ENCODE results near the gene POLG2.

The POLG2 gene

GRCh38 chr17:64531955-64532371 is 35.1 kb upstream of the POLG2 start:
- peaks cover 58 to 97% of the 10 kb centered on the region in 2 donors for H3K36me3 ChIP-seq (ENCODE audit: control insufficient read depth in 1 of 2, insufficient read depth in 2 of 2, low read length in 2 of 2)
- no peaks in the 10 kb centered on the region for H3K27me3 ChIP-seq (ENCODE audit: control insufficient read depth in 1 of 2, insufficient read depth in 2 of 2, low read length in 2 of 2)
- H3K4me3 ChIP-seq (ENCODE audit: low read depth in 1 of 2, low read length in 2 of 2): no peak overlapping the region
- H3K9ac ChIP-seq (ENCODE audit: low read depth in 1 of 2, low read length in 2 of 2): no peak overlapping the region
- no peaks in the 10 kb centered on the region for H3K9me3 ChIP-seq (ENCODE audit: control insufficient read depth in 1 of 2, low read length in 2 of 2)
- no peaks in the 10 kb centered on the region for H3K4me1 ChIP-seq (ENCODE audit: control insufficient read depth in 1 of 2, insufficient read depth in 2 of 2, low read length in 2 of 2)
- H3K27ac ChIP-seq (ENCODE audit: low read depth, low read length): no peak overlapping the region

- Histone ChIP-seq H3K27me3 (ENCODE audit: control insufficient read depth in 1 of 2, insufficient read depth in 2 of 2, low read length in 2 of 2) (no peaks in the 10 kb centered on the region), H3K4me1 (ENCODE audit: control insufficient read depth in 1 of 2, insufficient read depth in 2 of 2, low read length in 2 of 2) (no peaks in the 10 kb centered on the region), H3K27ac (ENCODE audit: low read depth, low read length) (no peak overlapping the region), H3K4me3 (ENCODE audit: low read depth in 1 of 2, low read length in 2 of 2) (no peak overlapping the region), H3K9me3 (ENCODE audit: control insufficient read depth in 1 of 2, low read length in 2 of 2) (no peaks in the 10 kb centered on the region), H3K36me3 (ENCODE audit: control insufficient read depth in 1 of 2, insufficient read depth in 2 of 2, low read length in 2 of 2) (peaks cover 62 to 90% of the 10 kb centered on the region in 2 donors), H3K9ac (ENCODE audit: low read depth in 1 of 2, low read length in 2 of 2) (no peak overlapping the region)
Measured at GRCh38 chr17:64529221-64529620, 32.4 kb upstream of the POLG2 start.

GRCh38 chr17:64527914-64528313 is 31.1 kb upstream of the POLG2 start:
- peaks cover 56 to 88% of the 10 kb centered on the region in 2 donors for H3K36me3 ChIP-seq (ENCODE audit: control insufficient read depth in 1 of 2, insufficient read depth in 2 of 2, low read length in 2 of 2)
- H3K4me3 ChIP-seq (ENCODE audit: low read depth in 1 of 2, low read length in 2 of 2): no peak overlapping the region
- H3K9ac ChIP-seq (ENCODE audit: low read depth in 1 of 2, low read length in 2 of 2): no peak overlapping the region
- no peaks in the 10 kb centered on the region for H3K4me1 ChIP-seq (ENCODE audit: control insufficient read depth in 1 of 2, insufficient read depth in 2 of 2, low read length in 2 of 2)
- no peaks in the 10 kb centered on the region for H3K9me3 ChIP-seq (ENCODE audit: control insufficient read depth in 1 of 2, low read length in 2 of 2)
- no peaks in the 10 kb centered on the region for H3K27me3 ChIP-seq (ENCODE audit: control insufficient read depth in 1 of 2, insufficient read depth in 2 of 2, low read length in 2 of 2)
- no peak overlapping the region for H3K27ac ChIP-seq (ENCODE audit: low read depth, low read length)

- Histone ChIP-seq H3K36me3 (ENCODE audit: control insufficient read depth in 1 of 2, insufficient read depth in 2 of 2, low read length in 2 of 2) (peaks cover 26 to 86% of the 10 kb centered on the region in 2 donors), H3K9me3 (ENCODE audit: control insufficient read depth in 1 of 2, low read length in 2 of 2) (no peaks in the 10 kb centered on the region), H3K27ac (ENCODE audit: low read depth, low read length) (no peak overlapping the region), H3K9ac (ENCODE audit: low read depth in 1 of 2, low read length in 2 of 2) (no peak overlapping the region), H3K27me3 (ENCODE audit: control insufficient read depth in 1 of 2, insufficient read depth in 2 of 2, low read length in 2 of 2) (no peaks in the 10 kb centered on the region), H3K4me3 (ENCODE audit: low read depth in 1 of 2, low read length in 2 of 2) (no peak overlapping the region), H3K4me1 (ENCODE audit: control insufficient read depth in 1 of 2, insufficient read depth in 2 of 2, low read length in 2 of 2) (no peaks in the 10 kb centered on the region)
Measured at GRCh38 chr17:64520359-64520758, 23.5 kb upstream of the POLG2 start.

GRCh38 chr17:64519601-64520000 is 22.7 kb upstream of the POLG2 start:
- H3K9ac ChIP-seq (ENCODE audit: low read depth in 1 of 2, low read length in 2 of 2): no peak overlapping the region
- H3K36me3 ChIP-seq (ENCODE audit: control insufficient read depth in 1 of 2, insufficient read depth in 2 of 2, low read length in 2 of 2): peaks cover 32 to 92% of the 10 kb centered on the region in 2 donors

GRCh38 chr17:64515829-64516228 is 19.0 kb upstream of the POLG2 start:
- peaks cover 39 to 84% of the 10 kb centered on the region in 2 donors for H3K36me3 ChIP-seq (ENCODE audit: control insufficient read depth in 1 of 2, insufficient read depth in 2 of 2, low read length in 2 of 2)

More at GRCh38 chr17:64519601-64520000, 22.7 kb upstream of the POLG2 start:
- Histone ChIP-seq H3K9me3 (ENCODE audit: control insufficient read depth in 1 of 2, low read length in 2 of 2) (no peaks in the 10 kb centered on the region), H3K4me1 (ENCODE audit: control insufficient read depth in 1 of 2, insufficient read depth in 2 of 2, low read length in 2 of 2) (no peaks in the 10 kb centered on the region), H3K27ac (ENCODE audit: low read depth, low read length) (no peak overlapping the region), H3K27me3 (ENCODE audit: control insufficient read depth in 1 of 2, insufficient read depth in 2 of 2, low read length in 2 of 2) (no peaks in the 10 kb centered on the region), H3K4me3 (ENCODE audit: low read depth in 1 of 2, low read length in 2 of 2) (no peak overlapping the region)

GRCh38 chr17:64515419-64515818 is 18.6 kb upstream of the POLG2 start:
- no peak overlapping the region for H3K9ac ChIP-seq (ENCODE audit: low read depth in 1 of 2, low read length in 2 of 2)
- no peaks in the 10 kb centered on the region for H3K9me3 ChIP-seq (ENCODE audit: control insufficient read depth in 1 of 2, low read length in 2 of 2)
- no peak overlapping the region for H3K27ac ChIP-seq (ENCODE audit: low read depth, low read length)
- H3K27me3 ChIP-seq (ENCODE audit: control insufficient read depth in 1 of 2, insufficient read depth in 2 of 2, low read length in 2 of 2): no peaks in the 10 kb centered on the region
- no peaks in the 10 kb centered on the region for H3K4me1 ChIP-seq (ENCODE audit: control insufficient read depth in 1 of 2, insufficient read depth in 2 of 2, low read length in 2 of 2)
- peaks cover 39 to 84% of the 10 kb centered on the region in 2 donors for H3K36me3 ChIP-seq (ENCODE audit: control insufficient read depth in 1 of 2, insufficient read depth in 2 of 2, low read length in 2 of 2)
- H3K4me3 ChIP-seq (ENCODE audit: low read depth in 1 of 2, low read length in 2 of 2): no peak overlapping the region

More at GRCh38 chr17:64515829-64516228, 19.0 kb upstream of the POLG2 start:
- H3K27me3 ChIP-seq (ENCODE audit: control insufficient read depth in 1 of 2, insufficient read depth in 2 of 2, low read length in 2 of 2): no peaks in the 10 kb centered on the region
- H3K27ac ChIP-seq (ENCODE audit: low read depth, low read length): no peak overlapping the region
- H3K9me3 ChIP-seq (ENCODE audit: control insufficient read depth in 1 of 2, low read length in 2 of 2): no peaks in the 10 kb centered on the region
- no peaks in the 10 kb centered on the region for H3K4me1 ChIP-seq (ENCODE audit: control insufficient read depth in 1 of 2, insufficient read depth in 2 of 2, low read length in 2 of 2)
- H3K4me3 ChIP-seq (ENCODE audit: low read depth in 1 of 2, low read length in 2 of 2): no peak overlapping the region
- H3K9ac ChIP-seq (ENCODE audit: low read depth in 1 of 2, low read length in 2 of 2): no peak overlapping the region

- Histone ChIP-seq H3K27ac (ENCODE audit: low read depth, low read length) (no peak overlapping the region), H3K4me3 (ENCODE audit: low read depth in 1 of 2, low read length in 2 of 2) (no peak overlapping the region), H3K4me1 (ENCODE audit: control insufficient read depth in 1 of 2, insufficient read depth in 2 of 2, low read length in 2 of 2) (peaks cover 13 to 17% of the 10 kb centered on the region in 2 donors), H3K9me3 (ENCODE audit: control insufficient read depth in 1 of 2, low read length in 2 of 2) (no peaks in the 10 kb centered on the region), H3K36me3 (ENCODE audit: control insufficient read depth in 1 of 2, insufficient read depth in 2 of 2, low read length in 2 of 2) (peaks cover 23 to 43% of the 10 kb centered on the region in 2 donors), H3K27me3 (ENCODE audit: control insufficient read depth in 1 of 2, insufficient read depth in 2 of 2, low read length in 2 of 2) (no peaks in the 10 kb centered on the region), H3K9ac (ENCODE audit: low read depth in 1 of 2, low read length in 2 of 2) (no peak overlapping the region)
Measured at GRCh38 chr17:64509179-64509578, 12.3 kb upstream of the POLG2 start.

GRCh38 chr17:64508683-64509082 is 11.8 kb upstream of the POLG2 start:
- Histone ChIP-seq H3K9me3 (ENCODE audit: control insufficient read depth in 1 of 2, low read length in 2 of 2) (no peaks in the 10 kb centered on the region), H3K27me3 (ENCODE audit: control insufficient read depth in 1 of 2, insufficient read depth in 2 of 2, low read length in 2 of 2) (no peaks in the 10 kb centered on the region), H3K27ac (ENCODE audit: low read depth, low read length) (no peak overlapping the region), H3K9ac (ENCODE audit: low read depth in 1 of 2, low read length in 2 of 2) (no peak overlapping the region), H3K36me3 (ENCODE audit: control insufficient read depth in 1 of 2, insufficient read depth in 2 of 2, low read length in 2 of 2) (peaks cover 25 to 47% of the 10 kb centered on the region in 2 donors), H3K4me1 (ENCODE audit: control insufficient read depth in 1 of 2, insufficient read depth in 2 of 2, low read length in 2 of 2) (peaks cover 18 to 22% of the 10 kb centered on the region in 2 donors), H3K4me3 (ENCODE audit: low read depth in 1 of 2, low read length in 2 of 2) (peak overlapping the region in 1 of 2 donors; percentile 98)

GRCh38 chr17:64507413-64507782 is 10.5 kb upstream of the POLG2 start:
- Histone ChIP-seq H3K36me3 (ENCODE audit: control insufficient read depth in 1 of 2, insufficient read depth in 2 of 2, low read length in 2 of 2) (peaks cover 29 to 49% of the 10 kb centered on the region in 2 donors), H3K4me1 (ENCODE audit: control insufficient read depth in 1 of 2, insufficient read depth in 2 of 2, low read length in 2 of 2) (peaks cover 30 to 34% of the 10 kb centered on the region in 2 donors), H3K4me3 (ENCODE audit: low read depth in 1 of 2, low read length in 2 of 2) (peak overlapping the region; percentile 98 to 99), H3K27me3 (ENCODE audit: control insufficient read depth in 1 of 2, insufficient read depth in 2 of 2, low read length in 2 of 2) (no peaks in the 10 kb centered on the region), H3K9me3 (ENCODE audit: control insufficient read depth in 1 of 2, low read length in 2 of 2) (no peaks in the 10 kb centered on the region), H3K9ac (ENCODE audit: low read depth in 1 of 2, low read length in 2 of 2) (peak overlapping the region; percentile 98 to 100), H3K27ac (ENCODE audit: low read depth, low read length) (peak overlapping the region; percentile 100)
